Ovary (tissue), 3 donors: Measurements from ENCODE around the gene XPO6.

ENCODE experiments used
- CTCF ChIP-seq, 3 donors: fragments of 450-650 bp in 2 of 3; fragments of 200-600 bp in 1 of 3; IDR thresholded peaks; one replicate each; pipeline versions ENCODE4 v1.5.1 to v1.8.0; 2016 to 2022; ENCODE audit warnings: antibody characterized with exemption in 3 of 3, mild to moderate bottlenecking in 1 of 3
- EP300 ChIP-seq: sonication (generic); formaldehyde crosslinking; IDR thresholded peaks from one replicate; pipeline ENCODE4 v1.6.1; 2017; ENCODE audit warnings: antibody characterized with exemption
- POLR2A ChIP-seq: fragments of 450-650 bp; IDR thresholded peaks from one replicate; pipeline ENCODE4 v1.6.1; 2017; ENCODE audit warnings: antibody characterized with exemption, mild to moderate bottlenecking, moderate library complexity
- donor health status: DM: no; HTN: no; CAD: no.

- TF ChIP-seq CTCF (IDR thresholded peaks at IDR 0.05) (no peak), POLR2A (no peak), EP300 (no peak)
Measured at GRCh38 chr16:28179354-28179753, 32.4 kb downstream of the XPO6 start.
